CD4-positive, alpha-beta T cell treated with Interleukin-15 for 1 hour (primary cell): ENCODE data around the gene ARHGEF26.

Experiments
- DNase-seq: peaks from one replicate; pipeline ENCODE4 v3.0.0-alpha.2; 2020

Gene ARHGEF26

GRCh38 chr3:154156530-154156929, 35.3 kb downstream of the ARHGEF26 start:
- DNase-seq = no peak

GRCh38 chr3:154161806-154162205, 40.6 kb downstream of the ARHGEF26 start:
- DNase-seq = no peak

GRCh38 chr3:154164387-154164786, 43.2 kb downstream of the ARHGEF26 start:
- no peak for DNase-seq

GRCh38 chr3:154168998-154169795, 48.0 kb downstream of the ARHGEF26 start:
- no peak for DNase-seq

- DNase-seq = no peak
Measured at GRCh38 chr3:154169796-154170110, 48.6 kb downstream of the ARHGEF26 start.

GRCh38 chr3:154170300-154170699, 49.1 kb downstream of the ARHGEF26 start:
- DNase-seq = no peak

GRCh38 chr3:154175041-154175440, 53.9 kb downstream of the ARHGEF26 start:
- no peak for DNase-seq

- DNase-seq = no peak
Measured at GRCh38 chr3:154176036-154176435, 54.8 kb downstream of the ARHGEF26 start.

- no peak for DNase-seq
Measured at GRCh38 chr3:154177406-154177805, 56.2 kb downstream of the ARHGEF26 start.

GRCh38 chr3:154178172-154178571, 57.0 kb downstream of the ARHGEF26 start:
- DNase-seq = peak; percentile 24

- DNase-seq = no peak
Measured at GRCh38 chr3:154180836-154181691, 59.9 kb downstream of the ARHGEF26 start.

- DNase-seq = no peak
Measured at GRCh38 chr3:154182322-154182922, 61.2 kb downstream of the ARHGEF26 start.

- DNase-seq = no peak
Measured at GRCh38 chr3:154182975-154183374, 61.8 kb downstream of the ARHGEF26 start.

- no peak for DNase-seq
Measured at GRCh38 chr3:154184582-154184981, 63.4 kb downstream of the ARHGEF26 start.

- DNase-seq = no peak
Measured at GRCh38 chr3:154188437-154188836, 67.2 kb downstream of the ARHGEF26 start.

GRCh38 chr3:154188846-154189245, 67.7 kb downstream of the ARHGEF26 start:
- no peak for DNase-seq

- no peak for DNase-seq
Measured at GRCh38 chr3:154191520-154191919, 70.3 kb downstream of the ARHGEF26 start.

- DNase-seq = no peak
Measured at GRCh38 chr3:154192225-154192624, 71.0 kb downstream of the ARHGEF26 start.

- no peak for DNase-seq
Measured at GRCh38 chr3:154193000-154193615, 71.9 kb downstream of the ARHGEF26 start.

- no peak for DNase-seq
Measured at GRCh38 chr3:154194877-154195276, 73.7 kb downstream of the ARHGEF26 start.

GRCh38 chr3:154195620-154196356, 74.6 kb downstream of the ARHGEF26 start:
- DNase-seq = no peak

GRCh38 chr3:154197751-154198150, 76.6 kb downstream of the ARHGEF26 start:
- no peak for DNase-seq

- no peak for DNase-seq
Measured at GRCh38 chr3:154209499-154209898, 88.3 kb downstream of the ARHGEF26 start.
